Right cardiac atrium (tissue), 5 donors: Measurements from ENCODE around the gene GPR17. TPM values are rescaled to one million over a fixed set of nuclear protein-coding genes. Genes with fewer than 3 reads are reported as not detected.

Experiments used
- ATAC-seq, 2 donors: fragments of 200-7000 bp; cut with Tn5 transposase; one replicate each; pipeline versions ENCODE4 v1.8.0 to v1.9.1; 2020; ENCODE audit warnings: moderate library complexity in 2 of 2, mild to moderate bottlenecking in 1 of 2
- DNase-seq, 3 donors: peaks; one replicate each; pipeline ENCODE4 v3.0.0-alpha.2; 2020
- H3K27ac ChIP-seq: one replicate; pipeline ENCODE4 v1.5.1; 2013; ENCODE audit warnings: mild to moderate bottlenecking, low read length, control low read depth, moderate library complexity
- H3K27me3 ChIP-seq: one replicate; pipeline ENCODE4 v1.6.1; 2013; ENCODE audit not compliant: control insufficient read depth, insufficient read depth
- H3K4me1 ChIP-seq: one replicate; pipeline ENCODE4 v1.6.1; 2013; ENCODE audit warnings: low read length; ENCODE audit not compliant: control insufficient read depth, insufficient read depth
- H3K4me3 ChIP-seq: one replicate; pipeline ENCODE4 v1.5.1; 2013; ENCODE audit warnings: low read length, control low read depth
- H3K9me3 ChIP-seq: one replicate; pipeline ENCODE4 v1.6.1; 2013; ENCODE audit warnings: low read length; ENCODE audit not compliant: control insufficient read depth
- WGBS: extraction: QIAGEN DNeasy Blood & Tissue Kit; methylation state at CpG from one replicate; pipeline ENCODE4 v1.1.7; 2013; 5-methylcytosine and 5-hydroxymethylcytosine counted together
- intact Hi-C, 4 donors: fragments of 100-400 bp; cut with DNase I; formaldehyde crosslinking; loops; one replicate each; pipeline versions ENCODE4 v1.11.0 to v1.14.0; 2022 to 2023
- polyA plus RNA-seq: library from polyadenylated mRNA; stranded (reverse); fragments of 200-250 nt; gene quantifications from one replicate; pipeline ENCODE4 v1.2.3, GENCODE V29; 2013
- total RNA-seq, 4 donors: library from RNA; stranded (reverse); fragmentation: NEBNext Ultra II Directional; extraction: Animal tissue kit (Norgen Biotek cat#: 25700); gene quantifications; one replicate each; pipeline ENCODE4 v1.2.1, GENCODE V29; 2021
- donor health status: healthy with polysubstance abuse.
- donor health status: DM: no; HTN: yes; CAD: no.
- donor health status: DM: no; HTN: no; CAD: no.
- donor health status: DM: no; HTN: yes; CAD: no; lungs with severe emphysema.
- donor health status: DM: yes; HTN: yes; CAD: no.

Gene GPR17
- total and polyA plus RNA-seq, 5 donors, result 0.31 to 4.0 (median 0.40) TPM; not detected in 2

GRCh38 chr2:127607399-127607908 is 38.5 kb upstream of the GPR17 start:
- Histone ChIP-seq H3K4me3 (no peak overlapping the region), H3K4me1 (no peaks in the 10 kb centered on the region), H3K9me3 (no peaks in the 10 kb centered on the region), H3K27me3 (no peaks in the 10 kb centered on the region), H3K27ac (no peak overlapping the region)
- DNase-seq (no peak), ATAC-seq (no peak)
- intact Hi-C loops, result no loop called here
- WGBS, result 94% methylated on average over 9 of the region's 9 CpGs

- DNase-seq (no peak), ATAC-seq (no peak)
- Histone ChIP-seq H3K9me3 (no peaks in the 10 kb centered on the region), H3K27ac (no peak overlapping the region), H3K4me3 (no peak overlapping the region), H3K4me1 (no peaks in the 10 kb centered on the region), H3K27me3 (no peaks in the 10 kb centered on the region)
- 87% methylated on average over 25 of the region's 25 CpGs for WGBS
- intact Hi-C loops, result no loop called here
Observed at GRCh38 chr2:127608061-127609030, 37.6 kb upstream of the GPR17 start.

- H3K9me3 ChIP-seq, result no peaks in the 10 kb centered on the region
- no peak overlapping the region for H3K27ac ChIP-seq
- no peaks in the 10 kb centered on the region for H3K27me3 ChIP-seq
- intact Hi-C loops, result no loop called here
- ATAC-seq (peak; percentile 11 to 22), DNase-seq (no peak)
- 91% methylated on average over 24 of the region's 24 CpGs for WGBS
- H3K4me3 ChIP-seq, result no peak overlapping the region
- H3K4me1 ChIP-seq, result no peaks in the 10 kb centered on the region
Observed at GRCh38 chr2:127609031-127609751, 36.8 kb upstream of the GPR17 start.

GRCh38 chr2:127609818-127610217 is 36.1 kb upstream of the GPR17 start:
- DNase-seq (no peak), ATAC-seq (no peak)
- H3K4me1 ChIP-seq, result no peaks in the 10 kb centered on the region
- no peaks in the 10 kb centered on the region for H3K27me3 ChIP-seq
- H3K27ac ChIP-seq, result no peak overlapping the region
- intact Hi-C loops, result no loop called here
- H3K9me3 ChIP-seq, result no peaks in the 10 kb centered on the region
- no peak overlapping the region for H3K4me3 ChIP-seq
- 96% methylated on average over 8 of the region's 8 CpGs for WGBS

- DNase-seq (no peak), ATAC-seq (no peak)
- H3K4me3 ChIP-seq, result no peak overlapping the region
- intact Hi-C loops, result no loop called here
- 96% methylated on average over 1 of the region's 1 CpG for WGBS
- no peaks in the 10 kb centered on the region for H3K9me3 ChIP-seq
- H3K4me1 ChIP-seq, result no peaks in the 10 kb centered on the region
- H3K27me3 ChIP-seq, result no peaks in the 10 kb centered on the region
- H3K27ac ChIP-seq, result no peak overlapping the region
Observed at GRCh38 chr2:127610561-127610960, 35.4 kb upstream of the GPR17 start.

- WGBS, result 90% methylated on average over 11 of the region's 11 CpGs
- no peaks in the 10 kb centered on the region for H3K4me1 ChIP-seq
- ATAC-seq (no peak), DNase-seq (peak in 1 of 3 donors; percentile 18)
- intact Hi-C loops, result no loop called here
- H3K4me3 ChIP-seq, result no peak overlapping the region
- H3K27ac ChIP-seq, result no peak overlapping the region
- no peaks in the 10 kb centered on the region for H3K9me3 ChIP-seq
- no peaks in the 10 kb centered on the region for H3K27me3 ChIP-seq
Observed at GRCh38 chr2:127611076-127611925, 34.7 kb upstream of the GPR17 start.

- intact Hi-C loops, result no loop called here
- DNase-seq (peak in 1 of 3 donors; percentile 27), ATAC-seq (no peak)
- no peaks in the 10 kb centered on the region for H3K4me1 ChIP-seq
- H3K4me3 ChIP-seq, result no peak overlapping the region
- no peaks in the 10 kb centered on the region for H3K27me3 ChIP-seq
- H3K9me3 ChIP-seq, result no peaks in the 10 kb centered on the region
- H3K27ac ChIP-seq, result no peak overlapping the region
- 93% methylated on average over 13 of the region's 13 CpGs for WGBS
Observed at GRCh38 chr2:127612111-127612822, 33.7 kb upstream of the GPR17 start.

GRCh38 chr2:127614246-127614645 is 31.7 kb upstream of the GPR17 start:
- no peak overlapping the region for H3K4me3 ChIP-seq
- no peak for DNase-seq
- no peaks in the 10 kb centered on the region for H3K9me3 ChIP-seq
- H3K27me3 ChIP-seq, result no peaks in the 10 kb centered on the region
- 94% methylated on average over 2 of the region's 2 CpGs for WGBS
- H3K4me1 ChIP-seq, result no peaks in the 10 kb centered on the region
- no peak for ATAC-seq
- intact Hi-C loops, result no loop called here
- H3K27ac ChIP-seq, result no peak overlapping the region

GRCh38 chr2:127614731-127615130 is 31.2 kb upstream of the GPR17 start:
- no peak overlapping the region for H3K4me3 ChIP-seq
- DNase-seq, result no peak
- H3K9me3 ChIP-seq, result no peaks in the 10 kb centered on the region
- ATAC-seq, result no peak
- WGBS, result 62% methylated on average over 3 of the region's 3 CpGs
- intact Hi-C loops, result no loop called here
- H3K27me3 ChIP-seq, result no peaks in the 10 kb centered on the region
- H3K27ac ChIP-seq, result no peak overlapping the region
- H3K4me1 ChIP-seq, result no peaks in the 10 kb centered on the region

- H3K9me3 ChIP-seq, result no peaks in the 10 kb centered on the region
- ATAC-seq (no peak), DNase-seq (no peak)
- no peaks in the 10 kb centered on the region for H3K4me1 ChIP-seq
- no peak overlapping the region for H3K27ac ChIP-seq
- H3K27me3 ChIP-seq, result no peaks in the 10 kb centered on the region
- WGBS, result 76% methylated on average over 18 of the region's 18 CpGs
- no peak overlapping the region for H3K4me3 ChIP-seq
- intact Hi-C loops, result no loop called here
Observed at GRCh38 chr2:127615511-127616166, 30.3 kb upstream of the GPR17 start.
